Measurements from ENCODE around the gene NUSAP1.

The NUSAP1 gene

GRCh38 chr15:41429003-41429890 is 96.6 kb downstream of the NUSAP1 start:
- H3K9me3 ChIP-seq (ENCODE audit: insufficient read depth, low read depth, low read length): no peaks in the 10 kb centered on the region
- no peak overlapping the region for H2AK5ac ChIP-seq (ENCODE audit: low read length)
- H3K18ac ChIP-seq (ENCODE audit: low read length): no peak overlapping the region
- H4K8ac ChIP-seq (ENCODE audit: low read depth, low read length): no peak overlapping the region
- H2BK5ac ChIP-seq (ENCODE audit: low read depth, low read length, poor library complexity): no peak overlapping the region
- H3K79me1 ChIP-seq (ENCODE audit: low read length): no peaks in the 10 kb centered on the region
- H4K91ac ChIP-seq (ENCODE audit: low read depth, low read length): no peak overlapping the region
- peaks cover 2% of the 10 kb centered on the region for H3K79me2 ChIP-seq (ENCODE audit: control insufficient read depth, insufficient read depth, low read length, poor library complexity)
- H3K4me3 ChIP-seq (ENCODE audit: low read depth, low read length): no peak overlapping the region
- H2AFZ ChIP-seq (ENCODE audit: insufficient read depth, low read length, poor library complexity): no peak overlapping the region
- no peak overlapping the region for H3K14ac ChIP-seq (ENCODE audit: low read length)
- H4K12ac ChIP-seq (ENCODE audit: low read depth, low read length): no peak overlapping the region
- no peak for DNase-seq
- peaks cover 7 to 9% of the 10 kb centered on the region in 2 experiments for H3K36me3 ChIP-seq (ENCODE audit: control insufficient read depth in 1 of 2, insufficient read depth in 2 of 2, low read length in 2 of 2)
- no peak overlapping the region for H3K4ac ChIP-seq (ENCODE audit: low read depth, low read length)
- H3K9ac ChIP-seq (ENCODE audit: low read length): no peak overlapping the region
- WGBS (ENCODE audit: extremely low coverage, insufficient coverage, insufficient read length): no CpG with 5 or more reads among the region's 10 CpGs
- no peaks in the 10 kb centered on the region for H3K27me3 ChIP-seq (ENCODE audit: insufficient read depth, low read length)
- no peak overlapping the region for H2BK12ac ChIP-seq (ENCODE audit: low read length)
- no peak overlapping the region for H3K4me2 ChIP-seq (ENCODE audit: low read length)
- no peak overlapping the region for H2BK120ac ChIP-seq (ENCODE audit: insufficient read depth, low read length, poor library complexity)
- H3K27ac ChIP-seq (ENCODE audit: low read depth, low read length): no peak overlapping the region
- no peaks in the 10 kb centered on the region for H3K4me1 ChIP-seq (ENCODE audit: control insufficient read depth in 1 of 2, insufficient read depth in 2 of 2, low read length in 2 of 2)
- no peak overlapping the region for H3K23ac ChIP-seq (ENCODE audit: low read length)
